Hepatic stellate cell (primary cell): ENCODE results near the gene JUN.

ENCODE experiments used
- DNase-seq: peaks from one replicate; pipeline ENCODE4 v3.0.0; 2011; ENCODE audit warnings: low spot score

Gene JUN

GRCh38 chr1:58783993-58784757, at the start of gene JUN:
JUN (minus strand) TSS chr1:58784047; CDS start chr1:58783070, 977 bp downstream.
- DNase-seq, result peak; percentile 98

- DNase-seq, result no peak
Measured at GRCh38 chr1:58833166-58833565, 49.3 kb upstream of the JUN start.

- no peak for DNase-seq
Measured at GRCh38 chr1:58830291-58830690, 46.4 kb upstream of the JUN start.

- no peak for DNase-seq
Measured at GRCh38 chr1:58829866-58830265, 46.0 kb upstream of the JUN start.

- no peak for DNase-seq
Measured at GRCh38 chr1:58827298-58827697, 43.5 kb upstream of the JUN start.

- no peak for DNase-seq
Measured at GRCh38 chr1:58824753-58825389, 41.0 kb upstream of the JUN start.

- DNase-seq, result peak; percentile 68
Measured at GRCh38 chr1:58823481-58824010, 39.7 kb upstream of the JUN start.

- no peak for DNase-seq
Measured at GRCh38 chr1:58821309-58821708, 37.5 kb upstream of the JUN start.

- DNase-seq, result no peak
Measured at GRCh38 chr1:58818976-58819375, 35.1 kb upstream of the JUN start.

GRCh38 chr1:58818075-58818474, 34.2 kb upstream of the JUN start:
- DNase-seq, result no peak

GRCh38 chr1:58816747-58817221, 32.9 kb upstream of the JUN start:
- DNase-seq, result no peak

GRCh38 chr1:58816072-58816746, 32.4 kb upstream of the JUN start:
- DNase-seq, result peak; percentile 88

- DNase-seq, result no peak
Measured at GRCh38 chr1:58815686-58816071, 31.8 kb upstream of the JUN start.

- DNase-seq, result peak; percentile 82
Measured at GRCh38 chr1:58815069-58815685, 31.3 kb upstream of the JUN start.

GRCh38 chr1:58814251-58815068, 30.6 kb upstream of the JUN start:
- no peak for DNase-seq

- no peak for DNase-seq
Measured at GRCh38 chr1:58813801-58814200, 30.0 kb upstream of the JUN start.

GRCh38 chr1:58813361-58813760, 29.5 kb upstream of the JUN start:
- DNase-seq, result no peak

- DNase-seq, result no peak
Measured at GRCh38 chr1:58812926-58813325, 29.1 kb upstream of the JUN start.

GRCh38 chr1:58812468-58812867, 28.6 kb upstream of the JUN start:
- DNase-seq, result no peak

- no peak for DNase-seq
Measured at GRCh38 chr1:58811303-58811702, 27.5 kb upstream of the JUN start.

- DNase-seq, result no peak
Measured at GRCh38 chr1:58809325-58810010, 25.6 kb upstream of the JUN start.
